Neural cell (in vitro differentiated cells): ENCODE measurements around the gene SLC30A9. TPM values are rescaled to one million over a fixed set of nuclear protein-coding genes. Genes with fewer than 3 reads are reported as not detected.

Experiments
- H2AFZ ChIP-seq: fragments of 200-600, 300-800 bp; sonication (generic), shearing (Covaris generic); 2 replicates; pipeline ENCODE4 v1.6.0; 2014; ENCODE audit warnings: low read depth, mild to moderate bottlenecking, antibody characterized with exemption, low read length, moderate library complexity
- H3F3A ChIP-seq: fragments of 200-600 bp; shearing (Covaris generic); 2 replicates; pipeline ENCODE4 v1.6.1; 2016; ENCODE audit warnings: mild to moderate bottlenecking, moderate library complexity, mixed read lengths, antibody characterized with exemption, low read length; ENCODE audit not compliant: insufficient read depth, poor library complexity, severe bottlenecking
- H3K27ac ChIP-seq: fragments of 200-600, 300-800 bp; sonication (generic), shearing (Covaris generic); 2 replicates; pipeline ENCODE4 v1.5.1; 2014; ENCODE audit warnings: mild to moderate bottlenecking, low read length, moderate library complexity
- H3K27me3 ChIP-seq: fragments of 300-800, 200-600 bp; sonication (generic), shearing (Covaris generic); 2 replicates; pipeline ENCODE4 v1.6.0; 2014; ENCODE audit warnings: mild to moderate bottlenecking, low read depth, low read length, moderate library complexity; ENCODE audit not compliant: insufficient read depth
- H3K36me3 ChIP-seq: fragments of 300-800, 200-600 bp; sonication (generic), shearing (Covaris generic); 2 replicates; pipeline ENCODE4 v1.5.1; 2014; ENCODE audit warnings: mild to moderate bottlenecking, antibody characterized with exemption, low read length, moderate library complexity; ENCODE audit not compliant: insufficient read depth
- H3K4me2 ChIP-seq: fragments of 300-800, 200-600 bp; sonication (generic), shearing (Covaris generic); 2 replicates; pipeline ENCODE4 v1.6.0; 2014; ENCODE audit warnings: mild to moderate bottlenecking, low read length
- H3K4me3 ChIP-seq: fragments of 300-800, 200-600 bp; sonication (generic), shearing (Covaris generic); 2 replicates; pipeline ENCODE4 v1.5.1; 2014; ENCODE audit warnings: mild to moderate bottlenecking, low read length, moderate library complexity
- H3K79me2 ChIP-seq: fragments of 200-600 bp; shearing (Covaris generic); replicated peaks from 2 replicates; pipeline ENCODE4 v1.6.0; 2014; ENCODE audit warnings: mild to moderate bottlenecking, low read length, moderate library complexity; ENCODE audit not compliant: insufficient read depth
- H3K9ac ChIP-seq: fragments of 300-800, 200-600 bp; sonication (generic), shearing (Covaris generic); 2 replicates; pipeline ENCODE4 v1.6.1; 2016; ENCODE audit warnings: mild to moderate bottlenecking, low read length, mixed read lengths
- H3K9me2 ChIP-seq: fragments of 200-600 bp; shearing (Covaris generic); 2 replicates; pipeline ENCODE4 v1.6.1; 2016; ENCODE audit warnings: mild to moderate bottlenecking, low read length, mixed read lengths; ENCODE audit not compliant: insufficient read depth
- H3K9me3 ChIP-seq: fragments of 200-600, 300-800 bp; sonication (generic), shearing (Covaris generic); 2 replicates; pipeline ENCODE4 v1.6.1; 2016; ENCODE audit warnings: mild to moderate bottlenecking, mixed run types, low read length, moderate library complexity, mixed read lengths
- H4K20me1 ChIP-seq: fragments of 200-600 bp; shearing (Covaris generic); 2 replicates; pipeline ENCODE4 v1.6.1; 2016; ENCODE audit warnings: mild to moderate bottlenecking, mixed run types; ENCODE audit not compliant: insufficient read depth
- CTCF ChIP-seq: fragments of 450-650 bp; IDR thresholded peaks from 2 replicates; pipeline ENCODE4 v1.5.1; 2014; ENCODE audit warnings: antibody characterized with exemption, mild to moderate bottlenecking, moderate library complexity; ENCODE audit not compliant: poor library complexity, severe bottlenecking
- EP300 ChIP-seq: fragments of 450-650 bp; conservative IDR thresholded peaks from 2 replicates; pipeline ENCODE4 v1.6.1; 2014; ENCODE audit warnings: antibody characterized with exemption, mild to moderate bottlenecking, moderate library complexity; ENCODE audit not compliant: poor library complexity, severe bottlenecking
- EZH2 ChIP-seq: fragments of 200-600, 300-800 bp; shearing (Covaris generic), sonication (generic); IDR thresholded peaks from 2 replicates; pipeline ENCODE4 v1.6.1; 2014; ENCODE audit warnings: antibody characterized with exemption, low read length, borderline replicate concordance, mild to moderate bottlenecking; ENCODE audit not compliant: insufficient read depth, poor library complexity, severe bottlenecking
- MXI1 ChIP-seq: fragments of 450-650 bp; conservative IDR thresholded peaks from 2 replicates; pipeline ENCODE4 v1.6.1; 2014; ENCODE audit warnings: antibody characterized with exemption, mild to moderate bottlenecking; ENCODE audit not compliant: poor library complexity, severe bottlenecking
- POLR2AphosphoS5 ChIP-seq: IDR thresholded peaks from 2 replicates; pipeline ENCODE4 v1.6.1; 2012
- RAD21 ChIP-seq: fragments of 450-650 bp; conservative IDR thresholded peaks from 2 replicates; pipeline ENCODE4 v1.6.1; 2014; ENCODE audit warnings: antibody characterized with exemption, mild to moderate bottlenecking, moderate library complexity
- REST ChIP-seq: IDR thresholded peaks from 2 replicates; pipeline ENCODE4 v1.6.1; 2012; ENCODE audit warnings: borderline replicate concordance
- SMC3 ChIP-seq: fragments of 450-650 bp; conservative IDR thresholded peaks from 2 replicates; pipeline ENCODE4 v1.6.1; 2014; ENCODE audit warnings: antibody characterized with exemption, mild to moderate bottlenecking, moderate library complexity; ENCODE audit not compliant: poor library complexity
- TAF1 ChIP-seq: IDR thresholded peaks from 2 replicates; pipeline ENCODE4 v1.6.1; 2012; ENCODE audit warnings: low read depth
- polyA plus RNA-seq: library from polyadenylated mRNA; depleted of rRNA; stranded (reverse); fragments of >200 nt; gene quantifications from 2 replicates; pipeline ENCODE4 v1.2.3, GENCODE V29; 2014

SLC30A9 gene
- polyA plus RNA-seq, 1 donor from 2014 or later = 109 TPM

- Histone ChIP-seq H3K9me3 (no peaks in the 10 kb centered on the region), H3K4me2 (no peak overlapping the region), H3K9me2 (no peaks in the 10 kb centered on the region), H3K36me3 (peaks cover 9% of the 10 kb centered on the region), H3K9ac (no peak overlapping the region), H4K20me1 (no peaks in the 10 kb centered on the region), H3K79me2 (peaks cover 21% of the 10 kb centered on the region), H2AFZ (no peak overlapping the region), H3K4me3 (no peak overlapping the region), H3K27ac (no peak overlapping the region), H3F3A (no peaks in the 10 kb centered on the region), H3K27me3 (no peaks in the 10 kb centered on the region)
- TF ChIP-seq REST (no peak), POLR2AphosphoS5 (no peak), EZH2 (no peak), EP300 (no peak), SMC3 (no peak), CTCF (no peak), MXI1 (no peak), RAD21 (no peak), TAF1 (no peak)
These were observed 9.0 kb downstream of the SLC30A9 start for GRCh38 chr4:41999321-41999720.

- Histone ChIP-seq H3F3A (no peaks in the 10 kb centered on the region), H3K4me2 (no peak overlapping the region), H2AFZ (no peak overlapping the region), H3K9me3 (no peaks in the 10 kb centered on the region), H3K27ac (no peak overlapping the region), H3K4me3 (no peak overlapping the region), H3K9me2 (no peaks in the 10 kb centered on the region), H4K20me1 (no peaks in the 10 kb centered on the region), H3K79me2 (no peaks in the 10 kb centered on the region), H3K27me3 (no peaks in the 10 kb centered on the region), H3K9ac (no peak overlapping the region), H3K36me3 (peaks cover 8% of the 10 kb centered on the region)
- TF ChIP-seq SMC3 = no peak
- TF ChIP-seq MXI1 = no peak
- no peak for TF ChIP-seq EP300
- no peak for TF ChIP-seq CTCF
- TF ChIP-seq EZH2 = no peak
- TF ChIP-seq RAD21 = no peak
- no peak for TF ChIP-seq POLR2AphosphoS5
- no peak for TF ChIP-seq TAF1
- TF ChIP-seq REST = no peak
These were observed 17.9 kb downstream of the SLC30A9 start for GRCh38 chr4:42008011-42008786.
